H1 (cell line): ENCODE data around the gene MAGEB4. TPM values are rescaled to one million over a fixed set of nuclear protein-coding genes. Genes with fewer than 3 reads are reported as not detected.

Experiments
- CTCF ChIA-PET: fragments of 300-600 bp; sonication (Branson Sonifier 250); formaldehyde crosslinking; loops from one replicate; lab custom pipeline; 2021; ENCODE audit not compliant: partially characterized antibody; lab: Charles Lee
- POLR2A ChIA-PET: fragments of 300-600 bp; sonication (Branson Sonifier 250); formaldehyde crosslinking; loops from one replicate; lab custom pipeline; 2021; ENCODE audit warnings: inconsistent platforms; ENCODE audit not compliant: partially characterized antibody; lab: Charles Lee
- DNase-seq, 2 experiments: peaks; one replicate each; pipeline versions ENCODE4 v3.0.0 to v3.0.0-alpha.2; 2010 to 2022; ENCODE audit warnings: low spot score in 2 of 2, low read depth in 1 of 2, mixed read lengths in 1 of 2
- FAIRE-seq: peaks from 2 replicates; lab custom pipeline; 2011; peaks lifted over from hg19 to GRCh38; lab: Jason Lieb, UNC
- H2AFZ ChIP-seq: 2 replicates; pipeline ENCODE4 v1.8.1; 2012; ENCODE audit warnings: low read length, inconsistent platforms
- H2AK5ac ChIP-seq: 2 replicates; pipeline ENCODE4 v1.6.1; 2013; ENCODE audit warnings: low read depth, low read length
- H2BK120ac ChIP-seq: replicated peaks from 2 replicates; pipeline ENCODE3; 2013; ENCODE audit warnings: low read depth, low read length, inconsistent platforms
- H2BK12ac ChIP-seq: 2 replicates; pipeline ENCODE4 v1.6.1; 2013; ENCODE audit warnings: low read depth, low read length
- H2BK15ac ChIP-seq: 2 replicates; pipeline ENCODE4 v1.6.1; 2013; ENCODE audit warnings: low read length
- H2BK20ac ChIP-seq: 2 replicates; pipeline ENCODE4 v1.6.1; 2013; ENCODE audit warnings: low read length
- H2BK5ac ChIP-seq: 2 replicates; pipeline ENCODE4 v1.6.1; 2013; ENCODE audit warnings: low read depth, low read length
- H3K14ac ChIP-seq: 2 replicates; pipeline ENCODE4 v1.6.1; 2013; ENCODE audit warnings: inconsistent platforms; ENCODE audit not compliant: insufficient read length
- H3K18ac ChIP-seq: 2 replicates; pipeline ENCODE4 v1.6.1; 2013; ENCODE audit warnings: low read length; ENCODE audit errors: extremely low read depth
- H3K23ac ChIP-seq: 2 replicates; pipeline ENCODE4 v1.6.1; 2013; ENCODE audit warnings: inconsistent platforms; ENCODE audit not compliant: insufficient read length
- H3K23me2 ChIP-seq: 2 replicates; pipeline ENCODE4 v1.6.1; 2013; ENCODE audit warnings: low read depth, low read length
- H3K27ac ChIP-seq: 2 replicates; pipeline ENCODE4 v1.6.1; 2011; ENCODE audit warnings: low read depth, low read length, inconsistent platforms
- H3K27me3 ChIP-seq, 4 experiments: replicated peaks in 1 of 4; 1 replicate in 1 of 4; 2 replicates in 3 of 4; pipeline versions ENCODE4 v1.6.1 to v1.8.1; 2011 to 2013; ENCODE audit warnings: low read length in 3 of 4, mild to moderate bottlenecking in 3 of 4, inconsistent platforms in 2 of 4, mixed read lengths in 2 of 4, moderate library complexity in 1 of 4; ENCODE audit not compliant: control insufficient read depth in 3 of 4, insufficient read depth in 3 of 4; ENCODE audit errors: extremely low read depth in 1 of 4
- H3K36me3 ChIP-seq, 4 experiments: 2 replicates each; pipeline versions ENCODE4 v1.6.1 to v1.8.1; 2011 to 2013; ENCODE audit warnings: mild to moderate bottlenecking in 4 of 4, low read length in 3 of 4, moderate library complexity in 2 of 4, control low read depth in 1 of 4, inconsistent platforms in 1 of 4; ENCODE audit not compliant: insufficient read depth in 4 of 4, control insufficient read depth in 2 of 4
- H3K4ac ChIP-seq: replicated peaks from 2 replicates; pipeline ENCODE3; 2013; ENCODE audit warnings: low read length, low read depth, mixed read lengths, inconsistent platforms; ENCODE audit not compliant: insufficient read length
- H3K4me1 ChIP-seq, 4 experiments: replicated peaks in 1 of 4; 1 replicate in 1 of 4; 2 replicates in 3 of 4; pipeline versions ENCODE4 v1.6.1 to v1.8.1; 2011 to 2013; ENCODE audit warnings: low read length in 3 of 4, inconsistent platforms in 2 of 4, mixed read lengths in 1 of 4; ENCODE audit not compliant: insufficient read depth in 4 of 4, control insufficient read depth in 3 of 4
- H3K4me2 ChIP-seq, 2 experiments: 2 replicates each; pipeline versions ENCODE4 v1.6.1 to v1.8.1; 2011 to 2013; ENCODE audit warnings: low read depth in 2 of 2, low read length in 2 of 2, control low read depth in 1 of 2, inconsistent platforms in 1 of 2, mild to moderate bottlenecking in 1 of 2; ENCODE audit not compliant: insufficient read depth in 1 of 2
- H3K4me3 ChIP-seq, 4 experiments: fragments of 200-600, 300-600 bp in 1 of 4; sonication (generic), shearing (Covaris generic), sonication (Bioruptor Twin) in 1 of 4; 2 replicates each; pipeline versions ENCODE4 v1.5.1 to v1.8.1; 2011 to 2016; ENCODE audit warnings: low read length in 4 of 4, low read depth in 3 of 4, control low read depth in 2 of 4, inconsistent platforms in 2 of 4, mild to moderate bottlenecking in 2 of 4, mixed read lengths in 1 of 4, moderate library complexity in 1 of 4; ENCODE audit not compliant: insufficient read depth in 2 of 4; ENCODE audit errors: extremely low read depth in 1 of 4
- H3K56ac ChIP-seq: replicated peaks from 2 replicates; pipeline ENCODE3; 2013; ENCODE audit warnings: low read depth, mild to moderate bottlenecking, mixed read lengths, low read length, inconsistent platforms; ENCODE audit not compliant: insufficient read length
- H3K79me1 ChIP-seq: 2 replicates; pipeline ENCODE4 v1.6.1; 2013; ENCODE audit warnings: low read depth, low read length, control low read depth
- H3K79me2 ChIP-seq, 2 experiments: 2 replicates each; pipeline versions ENCODE4 v1.6.1 to v1.8.1; 2012 to 2013; ENCODE audit warnings: low read length in 2 of 2, mild to moderate bottlenecking in 2 of 2, inconsistent platforms in 1 of 2; ENCODE audit not compliant: insufficient read depth in 2 of 2, control insufficient read depth in 1 of 2
- H3K9ac ChIP-seq, 4 experiments: replicated peaks in 1 of 4; 1 replicate in 1 of 4; 2 replicates in 3 of 4; pipeline versions ENCODE4 v1.6.1 to v1.8.1; 2011 to 2013; ENCODE audit warnings: low read depth in 3 of 4, low read length in 3 of 4, control low read depth in 2 of 4, mild to moderate bottlenecking in 2 of 4, moderate library complexity in 2 of 4, inconsistent platforms in 1 of 4; ENCODE audit errors: extremely low read depth in 1 of 4
- H3K9me3 ChIP-seq, 2 experiments: 2 replicates each; pipeline versions ENCODE4 v1.6.1 to v1.8.1; 2012 to 2013; ENCODE audit warnings: mild to moderate bottlenecking in 2 of 2, moderate library complexity in 2 of 2, control low read depth in 1 of 2, inconsistent platforms in 1 of 2, low read depth in 1 of 2, low read length in 1 of 2, mixed read lengths in 1 of 2; ENCODE audit not compliant: insufficient read depth in 2 of 2
- H4K20me1 ChIP-seq, 2 experiments: replicated peaks in 1 of 2; 2 replicates each; pipeline versions ENCODE3 to v1.8.1; 2011 to 2013; ENCODE audit warnings: inconsistent platforms in 2 of 2, low read length in 2 of 2, mild to moderate bottlenecking in 1 of 2; ENCODE audit not compliant: insufficient read depth in 2 of 2, control insufficient read depth in 1 of 2
- H4K5ac ChIP-seq: 2 replicates; pipeline ENCODE4 v1.6.1; 2013; ENCODE audit warnings: low read length, low read depth, mixed read lengths, inconsistent platforms; ENCODE audit not compliant: insufficient read length
- H4K8ac ChIP-seq: 2 replicates; pipeline ENCODE4 v1.8.0; 2013; ENCODE audit warnings: mild to moderate bottlenecking, moderate library complexity, low read length, inconsistent platforms; ENCODE audit not compliant: insufficient read depth; ENCODE audit errors: extremely low read depth
- H4K91ac ChIP-seq: replicated peaks from 2 replicates; pipeline ENCODE3; 2013; ENCODE audit warnings: low read length, mixed read lengths, inconsistent platforms; ENCODE audit not compliant: insufficient read length
- NANOG ChIP-seq: IDR thresholded peaks from 2 replicates; pipeline ENCODE4 v1.6.1; 2011; ENCODE audit warnings: low read length, low read depth, mild to moderate bottlenecking, inconsistent platforms; ENCODE audit not compliant: insufficient read depth, poor library complexity, severe bottlenecking
- POLR2A ChIP-seq, 2 experiments: IDR thresholded peaks; 1 replicate in 1 of 2; 2 replicates in 1 of 2; pipeline ENCODE4 v1.6.1; 2011; ENCODE audit warnings: low read depth in 2 of 2, low read length in 2 of 2, mild to moderate bottlenecking in 2 of 2; ENCODE audit errors: control extremely low read depth in 1 of 2
- WGBS, 2 experiments: shearing (Covaris generic) in 1 of 2; methylation state at CpG; one replicate each; pipeline versions ENCODE4 v1.1.6 to v1.1.7; 2013 to 2015; ENCODE audit warnings: low lambda C conversion rate in 2 of 2, mixed read lengths in 2 of 2, inconsistent platforms in 1 of 2, low coverage in 1 of 2, missing lambda C conversion rate in 1 of 2; ENCODE audit not compliant: insufficient replicate concordance in 2 of 2, insufficient coverage in 1 of 2, insufficient read length in 1 of 2; ENCODE audit errors: extremely low coverage in 1 of 2, missing lambda C conversion rate in 1 of 2; 5-methylcytosine and 5-hydroxymethylcytosine counted together
- polyA plus RNA-seq, 7 experiments: library from polyadenylated mRNA; depleted of rRNA in 3 of 7; stranded (reverse) in 5 of 7; unstranded in 2 of 7; fragments of >200 nt in 5 of 7; fragments of 200-250 nt in 2 of 7; gene quantifications; 1 replicate in 5 of 7; 2 replicates in 1 of 7; 4 replicates in 1 of 7; pipeline versions ENCODE4 v1.2.1 to v1.2.3, GENCODE V29; 2011 to 2013; ENCODE audit warnings: missing spikeins in 2 of 7, mixed read lengths in 2 of 7
- total RNA-seq: library from RNA; stranded (reverse); fragmentation: NEBNext Ultra II Directional; extraction: Animal tissue kit (Norgen Biotek cat#: 25700); gene quantifications from 2 replicates; pipeline ENCODE4 v1.2.1, GENCODE V29; 2021

The MAGEB4 gene
- total and polyA plus RNA-seq, 2 of the 8 experiments (the other 6 are each of a cell fraction or from before 2014, with no cell fraction given) = not detected

- DNase-seq = no peak
- Histone ChIP-seq H3K4me3 (no peak overlapping the region), H3K4ac (no peak overlapping the region), H4K20me1 (no peaks in the 10 kb centered on the region), H3K18ac (no peak overlapping the region), H3K27ac (no peak overlapping the region), H2AK5ac (no peak overlapping the region), H3K9ac (no peak overlapping the region), H2BK20ac (no peak overlapping the region), H4K8ac (no peak overlapping the region), H2BK120ac (no peak overlapping the region), H3K14ac (no peak overlapping the region), H3K9me3 (no peaks in the 10 kb centered on the region), H3K27me3 (no peaks in the 10 kb centered on the region), H2BK15ac (no peak overlapping the region), H3K23ac (no peak overlapping the region), H3K56ac (no peak overlapping the region), H2BK12ac (no peak overlapping the region), H3K79me2 (no peaks in the 10 kb centered on the region), H3K23me2 (no peaks in the 10 kb centered on the region; the same call in 1 of the 2 replicates), H2AFZ (no peak overlapping the region), H4K5ac (no peak overlapping the region), H2BK5ac (no peak overlapping the region), H3K79me1 (no peaks in the 10 kb centered on the region), H3K36me3 (no peaks in the 10 kb centered on the region), H4K91ac (no peak overlapping the region), H3K4me2 (no peak overlapping the region), H3K4me1 (no peaks in the 10 kb centered on the region)
- no peak for FAIRE-seq
- POLR2A ChIA-PET = no interaction called here
- WGBS, 2 experiments = 93% methylated on average over 1 of the region's 1 CpG; no CpG with 5 or more reads in 1 of the 2 experiments
- CTCF ChIA-PET = interaction anchor here (1.2 kb wide), 1 partner anchor 96 kb away, joined by 3 read pairs; no protein-coding TSS in a partner anchor
- no peak for TF ChIP-seq POLR2A (IDR thresholded peaks at IDR 0.05; ENCODE audit: control extremely low read depth in 1 of 2, low read depth in 2 of 2, low read length in 2 of 2)
- no peak for TF ChIP-seq NANOG
These were observed 21.0 kb downstream of the MAGEB4 start for GRCh38 chrX:30262763-30263162.
